ENCODE measurements around the gene CDK11A. TPM values are rescaled to one million over a fixed set of nuclear protein-coding genes. Genes with fewer than 3 reads are reported as not detected.
"Not testable (repeated sequence)": the region's sequence is repeated elsewhere in the genome, so short reads cannot be mapped to it uniquely, and the experiment has no call there.

Gene CDK11A
- total RNA-seq, 1 experiment from 2014 or later = 56.1 TPM

DNA sequence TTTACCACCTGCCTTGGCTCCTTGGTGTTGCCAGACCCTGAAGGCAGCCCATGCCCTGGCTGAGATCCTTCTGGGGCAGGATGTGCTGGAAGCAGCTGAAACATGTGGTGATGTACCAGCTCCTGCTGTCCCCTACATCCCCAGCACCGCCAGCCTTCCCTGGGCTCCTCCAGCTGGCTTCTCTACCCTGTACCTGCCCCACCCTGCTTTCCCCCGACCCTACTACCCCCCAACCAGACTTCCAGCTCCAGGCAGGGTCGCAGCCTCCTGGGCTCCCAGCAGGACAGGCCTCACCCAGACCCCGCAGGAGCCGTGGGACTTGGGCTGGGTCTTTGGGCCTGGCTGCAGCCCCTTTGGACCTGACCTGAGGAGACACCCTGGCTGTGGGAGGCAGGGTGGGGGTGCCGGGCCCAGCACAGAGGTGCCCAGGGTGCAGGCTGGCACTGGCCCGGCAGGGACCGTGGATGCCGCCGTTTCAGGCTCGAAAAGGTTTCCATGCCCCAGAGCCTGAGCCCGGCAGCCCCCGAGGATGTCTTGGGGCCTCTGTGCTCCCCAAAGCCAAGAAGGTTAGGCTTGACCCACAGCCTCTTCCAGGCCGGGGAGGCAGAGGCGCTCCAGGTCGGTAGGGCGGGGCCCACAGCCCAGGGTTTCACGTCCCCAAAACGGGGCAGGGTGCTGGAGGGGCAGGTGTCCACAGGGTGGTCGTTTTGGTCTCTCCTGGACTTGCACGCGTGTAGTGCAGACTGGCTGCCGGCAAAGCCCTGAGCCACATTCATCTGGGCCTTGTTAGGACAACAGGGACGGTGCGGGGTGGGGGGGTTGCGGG, 26.6 kb downstream of the CDK11A start:
- intact Hi-C loops (cut with micrococcal nuclease; ENCODE audit: unreplicated experiment) = loop anchor here (10.0 kb wide), 1 partner anchor 47 kb away; no protein-coding TSS in a partner anchor
- H3K4me3 ChIP-seq (ENCODE audit: low read depth, low read length, poor library complexity, severe bottlenecking); POLR2A ChIA-PET (ENCODE audit: low non-redundant PET); H3K36me3 ChIP-seq (ENCODE audit: insufficient read depth, low read length, poor library complexity, severe bottlenecking); H3K27me3 ChIP-seq (replicated peaks; ENCODE audit: insufficient read depth, low read depth, low read length, poor library complexity); H3K9me3 ChIP-seq (ENCODE audit: low read depth, low read length, poor library complexity, severe bottlenecking); H3K4me1 ChIP-seq (ENCODE audit: insufficient read depth, low read length, poor library complexity, severe bottlenecking); H3K27ac ChIP-seq (ENCODE audit: low read depth, low read length, poor library complexity, severe bottlenecking); BruUV-seq (replicated peaks); DNase-seq (ENCODE audit: low spot score); CTCF ChIA-PET: not testable (repeated sequence)

GRCh38 chr1:1696431-1697357, 27.5 kb downstream of the CDK11A start:
- BruUV-seq (replicated peaks); DNase-seq (ENCODE audit: low spot score); CTCF ChIA-PET; POLR2A ChIA-PET (ENCODE audit: low non-redundant PET); H3K27me3 ChIP-seq (replicated peaks; ENCODE audit: insufficient read depth, low read depth, low read length, poor library complexity); H3K36me3 ChIP-seq (ENCODE audit: insufficient read depth, low read length, poor library complexity, severe bottlenecking); H3K4me1 ChIP-seq (ENCODE audit: insufficient read depth, low read length, poor library complexity, severe bottlenecking); H3K9me3 ChIP-seq (ENCODE audit: low read depth, low read length, poor library complexity, severe bottlenecking); H3K27ac ChIP-seq (ENCODE audit: low read depth, low read length, poor library complexity, severe bottlenecking); H3K4me3 ChIP-seq (ENCODE audit: low read depth, low read length, poor library complexity, severe bottlenecking): not testable (repeated sequence)
- intact Hi-C loops (cut with micrococcal nuclease; ENCODE audit: unreplicated experiment) = loop anchor here (10.0 kb wide), 1 partner anchor 48 kb away; no protein-coding TSS in a partner anchor

- Histone ChIP-seq H3K27ac (ENCODE audit: low read depth, low read length, poor library complexity, severe bottlenecking) (peak within 1 kb of the TSS; percentile 93), H3K4me3 (ENCODE audit: low read depth, low read length, poor library complexity, severe bottlenecking) (peak within 1 kb of the TSS; percentile 46)
- H3K36me3 ChIP-seq (ENCODE audit: insufficient read depth, low read length, poor library complexity, severe bottlenecking); H3K27me3 ChIP-seq (replicated peaks; ENCODE audit: insufficient read depth, low read depth, low read length, poor library complexity); H3K9me3 ChIP-seq (ENCODE audit: low read depth, low read length, poor library complexity, severe bottlenecking); CTCF ChIA-PET; BruUV-seq (replicated peaks); POLR2A ChIA-PET (ENCODE audit: low non-redundant PET); H3K4me1 ChIP-seq (ENCODE audit: insufficient read depth, low read length, poor library complexity, severe bottlenecking): not testable (repeated sequence)
- intact Hi-C loops (cut with micrococcal nuclease; ENCODE audit: unreplicated experiment) = loop anchor here (10.0 kb wide), 1 partner anchor 52 kb away; no protein-coding TSS in a partner anchor
- peak; percentile 87 for DNase-seq (ENCODE audit: low spot score)
Observed at GRCh38 chr1:1692714-1693647, 31.2 kb downstream of the CDK11A start, which contains the start of gene SLC35E2B. Gene SLC35E2B, minus strand, starts transcription at chr1:1692795. Its CDS starts 16,096 bp downstream, at chr1:1676699.

- H3K4me1 ChIP-seq (ENCODE audit: insufficient read depth, low read length, poor library complexity, severe bottlenecking); CTCF ChIA-PET; H3K36me3 ChIP-seq (ENCODE audit: insufficient read depth, low read length, poor library complexity, severe bottlenecking); H3K9me3 ChIP-seq (ENCODE audit: low read depth, low read length, poor library complexity, severe bottlenecking); BruUV-seq (replicated peaks); POLR2A ChIA-PET (ENCODE audit: low non-redundant PET); H3K27me3 ChIP-seq (replicated peaks; ENCODE audit: insufficient read depth, low read depth, low read length, poor library complexity): not testable (repeated sequence)
- intact Hi-C loops (cut with micrococcal nuclease; ENCODE audit: unreplicated experiment) = loop anchor here (10.0 kb wide), 1 partner anchor 52 kb away; no protein-coding TSS in a partner anchor
- peak; percentile 70 for DNase-seq (ENCODE audit: low spot score)
- H3K4me3 ChIP-seq (ENCODE audit: low read depth, low read length, poor library complexity, severe bottlenecking) = peak overlapping the region; percentile 46
- peak overlapping the region; percentile 93 for H3K27ac ChIP-seq (ENCODE audit: low read depth, low read length, poor library complexity, severe bottlenecking)
Observed at GRCh38 chr1:1692324-1692713, 31.8 kb downstream of the CDK11A start.

GRCh38 chr1:1691443-1691842, 32.7 kb downstream of the CDK11A start:
- H3K27me3 ChIP-seq (replicated peaks; ENCODE audit: insufficient read depth, low read depth, low read length, poor library complexity); BruUV-seq (replicated peaks); H3K27ac ChIP-seq (ENCODE audit: low read depth, low read length, poor library complexity, severe bottlenecking); CTCF ChIA-PET; DNase-seq (ENCODE audit: low spot score); POLR2A ChIA-PET (ENCODE audit: low non-redundant PET); H3K36me3 ChIP-seq (ENCODE audit: insufficient read depth, low read length, poor library complexity, severe bottlenecking); H3K4me1 ChIP-seq (ENCODE audit: insufficient read depth, low read length, poor library complexity, severe bottlenecking); H3K9me3 ChIP-seq (ENCODE audit: low read depth, low read length, poor library complexity, severe bottlenecking): not testable (repeated sequence)
- intact Hi-C loops (cut with micrococcal nuclease; ENCODE audit: unreplicated experiment) = loop anchor here (10.0 kb wide), 1 partner anchor 53 kb away; no protein-coding TSS in a partner anchor
- H3K4me3 ChIP-seq (ENCODE audit: low read depth, low read length, poor library complexity, severe bottlenecking) = peak overlapping the region; percentile 33

DNA sequence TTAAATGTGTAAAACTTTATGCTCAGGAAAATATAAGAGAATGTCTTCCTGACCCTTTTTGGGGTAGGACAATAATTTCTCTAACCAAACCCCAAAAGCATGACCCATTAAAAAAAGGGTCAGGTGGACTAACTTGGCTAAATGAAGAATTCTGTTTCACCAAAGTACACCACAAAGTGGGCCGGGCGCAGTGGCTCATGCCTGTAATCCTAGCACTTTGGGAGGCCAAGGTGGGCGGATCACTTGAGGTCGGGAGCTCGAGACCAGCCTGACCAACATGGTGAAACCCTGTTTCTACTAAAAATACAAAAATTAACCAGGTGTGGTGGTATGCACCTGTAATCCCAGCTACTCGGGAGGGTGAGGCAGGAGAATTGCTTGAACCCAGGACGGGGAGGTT, 34.6 kb downstream of the CDK11A start:
- H3K27me3 ChIP-seq (replicated peaks; ENCODE audit: insufficient read depth, low read depth, low read length, poor library complexity); H3K9me3 ChIP-seq (ENCODE audit: low read depth, low read length, poor library complexity, severe bottlenecking); H3K4me3 ChIP-seq (ENCODE audit: low read depth, low read length, poor library complexity, severe bottlenecking); POLR2A ChIA-PET (ENCODE audit: low non-redundant PET); CTCF ChIA-PET; H3K36me3 ChIP-seq (ENCODE audit: insufficient read depth, low read length, poor library complexity, severe bottlenecking); DNase-seq (ENCODE audit: low spot score); H3K27ac ChIP-seq (ENCODE audit: low read depth, low read length, poor library complexity, severe bottlenecking); H3K4me1 ChIP-seq (ENCODE audit: insufficient read depth, low read length, poor library complexity, severe bottlenecking); intact Hi-C loops (cut with micrococcal nuclease; ENCODE audit: unreplicated experiment); BruUV-seq (replicated peaks): not testable (repeated sequence)
